ENCODE results near the gene LRCOL1.
A peak's percentile ranks its signal among the peaks of the same experiment; 100 is the strongest.

DNA sequence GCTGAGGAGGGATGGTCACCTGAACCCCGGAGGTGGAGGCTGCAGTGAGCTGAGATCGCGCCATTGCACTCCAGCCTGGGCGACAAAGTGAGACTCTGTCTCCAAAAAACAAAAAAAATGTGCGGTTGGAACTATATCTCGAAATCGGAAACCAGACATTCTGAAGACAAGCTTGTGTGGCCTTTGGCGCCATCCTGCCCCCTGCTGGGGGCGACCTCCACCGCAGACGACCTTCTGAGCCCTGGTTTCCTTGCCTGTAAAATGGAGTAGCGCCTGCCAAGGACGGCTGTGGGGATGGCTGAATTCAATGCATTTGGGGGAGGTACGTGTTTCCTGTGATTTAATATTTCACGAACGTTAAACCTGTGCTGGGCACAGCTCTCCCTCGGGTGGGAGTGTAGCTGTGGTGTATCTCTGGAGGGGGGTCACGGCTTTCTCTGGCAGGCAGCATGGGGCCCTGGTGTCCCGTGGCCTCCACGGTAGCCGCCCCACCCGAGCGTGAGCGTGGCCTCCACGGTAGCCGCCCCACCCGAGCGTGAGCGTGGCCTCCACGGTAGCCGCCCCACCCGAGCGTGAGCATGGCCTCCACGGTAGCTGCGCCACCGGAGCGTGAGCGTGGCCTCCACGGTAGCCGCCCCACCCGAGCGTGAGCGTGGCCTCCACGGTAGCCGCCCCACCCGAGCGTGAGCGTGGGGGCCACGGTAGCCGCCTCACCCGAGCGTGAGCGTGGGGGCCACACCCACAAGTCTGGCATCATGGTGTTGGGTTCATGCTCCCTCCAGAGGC lies 55.3 kb downstream of the LRCOL1 start:
- TF ChIP-seq POLR2AphosphoS5 (IDR thresholded peaks at IDR 0.05) (no peak), CTCF (IDR thresholded peaks at IDR 0.05) (peak in 1 of 7 experiments; percentile 10), POLR2A (IDR thresholded peaks at IDR 0.05) (no peak)

Measured in stomach (tissue), 4 donors.